Measurements from ENCODE around the gene HCFC2.
"Not testable (repeated sequence)": the region's sequence is repeated elsewhere in the genome, so short reads cannot be mapped to it uniquely, and the experiment has no call there.

HCFC2 gene

DNA sequence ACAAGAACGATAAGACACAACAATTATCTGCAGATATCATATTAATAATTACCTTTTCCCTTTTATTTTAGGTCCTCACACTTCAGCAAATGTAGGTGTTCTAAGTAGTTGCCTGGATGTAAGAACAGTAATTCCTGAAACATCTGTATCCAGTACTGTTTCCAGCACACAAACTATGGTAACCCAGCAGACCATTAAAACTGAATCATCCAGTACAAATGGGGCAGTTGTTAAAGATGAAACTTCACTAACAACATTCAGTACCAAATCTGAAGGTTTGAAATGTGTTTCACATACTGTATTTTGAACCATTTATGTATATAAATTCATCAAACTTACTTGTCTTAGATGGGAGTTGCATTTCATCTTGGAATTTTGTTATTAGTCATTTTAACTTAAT is 31.0 kb downstream of the HCFC2 start:
- in situ Hi-C loops (cut with HindIII; ENCODE audit: low sequenced_read_pairs), result no loop called here
- no peak for DNase-seq (ENCODE audit: low read depth)
- H3K4me3 ChIP-seq (ENCODE audit: low read depth, low read length), result no peak overlapping the region
- TF ChIP-seq CTCF (IDR thresholded peaks at IDR 0.05; ENCODE audit: low read depth, low read length, missing control alignments), result no peak

- no peak for TF ChIP-seq CTCF (IDR thresholded peaks at IDR 0.05; ENCODE audit: low read depth, low read length, missing control alignments)
- in situ Hi-C loops (cut with HindIII; ENCODE audit: low sequenced_read_pairs), result no loop called here
Measured at GRCh38 chr12:104097954-104098353, 33.6 kb downstream of the HCFC2 start.

GRCh38 chr12:104105461-104105860 is 41.1 kb downstream of the HCFC2 start:
- TF ChIP-seq CTCF (IDR thresholded peaks at IDR 0.05; ENCODE audit: low read depth, low read length, missing control alignments), result no peak
- H3K4me3 ChIP-seq (ENCODE audit: low read depth, low read length), result no peak overlapping the region
- DNase-seq (ENCODE audit: low read depth), result no peak
- in situ Hi-C loops (cut with HindIII; ENCODE audit: low sequenced_read_pairs), result no loop called here

More at GRCh38 chr12:104097954-104098353, 33.6 kb downstream of the HCFC2 start:
- H3K4me3 ChIP-seq (ENCODE audit: low read depth, low read length), result no peak overlapping the region
- DNase-seq (ENCODE audit: low read depth), result no peak

GRCh38 chr12:104106965-104107364 is 42.6 kb downstream of the HCFC2 start:
- TF ChIP-seq CTCF (IDR thresholded peaks at IDR 0.05; ENCODE audit: low read depth, low read length, missing control alignments), result no peak
- in situ Hi-C loops (cut with HindIII; ENCODE audit: low sequenced_read_pairs), result no loop called here
- no peak overlapping the region for H3K4me3 ChIP-seq (ENCODE audit: low read depth, low read length)
- no peak for DNase-seq (ENCODE audit: low read depth)

DNA sequence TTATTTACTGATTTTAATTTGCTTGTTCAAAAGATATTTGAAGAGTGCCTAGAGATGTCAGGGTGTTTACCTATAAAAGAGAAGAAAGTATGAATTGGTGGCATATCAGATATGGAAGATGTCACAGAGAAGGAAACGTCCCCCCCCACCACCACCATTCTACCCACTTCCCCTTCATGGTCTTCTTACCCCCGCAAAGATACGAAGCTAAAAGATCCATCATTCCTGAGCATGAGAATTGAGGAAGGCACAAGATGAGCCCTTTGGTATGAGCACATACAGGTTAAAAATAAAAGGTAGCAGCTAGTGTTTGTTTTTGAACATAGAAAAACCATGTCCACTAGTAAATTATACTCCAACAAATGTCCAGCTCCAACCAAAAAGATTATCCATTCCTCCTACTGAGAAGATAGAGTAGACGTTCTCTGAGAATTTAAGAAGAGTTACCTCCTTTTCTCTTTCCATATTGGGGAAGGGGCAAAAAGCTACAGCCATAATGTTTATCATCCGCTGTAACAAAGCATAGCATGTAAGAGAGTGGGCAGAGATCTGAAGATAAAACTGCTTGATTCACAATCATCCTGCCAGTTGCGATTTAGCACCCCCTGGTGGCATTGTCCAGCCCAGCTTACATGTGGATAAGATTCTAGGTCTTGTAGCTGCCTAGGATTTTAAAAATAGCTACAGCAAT is 44.6 kb downstream of the HCFC2 start:
- H3K4me3 ChIP-seq (ENCODE audit: low read depth, low read length), result no peak overlapping the region
- peak; percentile 96 for TF ChIP-seq CTCF (IDR thresholded peaks at IDR 0.05; ENCODE audit: low read depth, low read length, missing control alignments)
- in situ Hi-C loops (cut with HindIII; ENCODE audit: low sequenced_read_pairs), result no loop called here

DNA sequence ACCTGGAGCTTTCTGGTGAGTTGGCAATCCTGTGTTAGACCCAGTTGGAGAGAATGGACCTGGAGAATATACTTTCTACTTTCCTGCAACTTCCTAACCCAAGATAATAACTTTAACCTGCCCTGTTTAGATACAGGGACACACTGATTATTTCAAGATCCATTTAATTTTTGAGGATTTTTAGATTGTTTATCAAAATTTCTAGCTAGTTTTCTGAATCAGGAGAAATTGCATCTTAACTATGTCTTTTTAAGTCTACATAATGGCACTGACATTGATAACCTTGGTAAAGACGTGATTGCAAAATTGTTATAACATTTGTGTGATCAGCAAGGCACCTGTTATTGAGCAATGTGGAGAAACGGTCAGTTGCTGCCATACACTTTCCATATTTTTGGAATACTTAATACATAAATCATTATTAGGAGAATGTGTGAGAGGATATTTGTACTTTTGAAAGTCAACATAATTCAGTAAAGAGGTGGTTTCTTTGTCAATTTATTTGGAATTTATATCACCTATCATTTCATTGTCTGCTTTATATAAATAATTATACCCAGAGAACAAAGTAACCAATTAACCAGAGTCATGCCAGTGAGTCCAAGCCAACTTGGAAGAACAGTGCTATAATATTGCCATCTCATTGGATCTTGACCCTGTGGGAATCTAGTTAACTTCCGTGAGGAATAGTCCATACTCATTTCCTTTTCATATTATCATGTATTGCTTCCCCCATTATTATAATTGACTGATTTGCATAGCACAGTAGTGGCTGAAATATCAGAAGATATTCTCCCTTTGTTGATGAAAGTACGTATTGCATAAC is 45.3 kb downstream of the HCFC2 start:
- DNase-seq (ENCODE audit: low read depth), result no peak
- in situ Hi-C loops (cut with HindIII; ENCODE audit: low sequenced_read_pairs), result no loop called here
- TF ChIP-seq CTCF (IDR thresholded peaks at IDR 0.05; ENCODE audit: low read depth, low read length, missing control alignments), result no peak
- no peak overlapping the region for H3K4me3 ChIP-seq (ENCODE audit: low read depth, low read length)

More for the DNA sequence above, 44.6 kb downstream of the HCFC2 start:
- peak; percentile 81 for DNase-seq (ENCODE audit: low read depth)

- H3K4me3 ChIP-seq (ENCODE audit: low read depth, low read length); DNase-seq (ENCODE audit: low read depth); in situ Hi-C loops (cut with HindIII; ENCODE audit: low sequenced_read_pairs): not testable (repeated sequence)
Measured at GRCh38 chr12:104114834-104115586, 50.7 kb downstream of the HCFC2 start.

All from astrocyte of the cerebellum (primary cell).